NT2/D1 (cell line): ENCODE measurements around the gene PCDHGA4.

Experiments used
- DNase-seq: peaks from one replicate; pipeline ENCODE4 v3.0.0-alpha.2; 2011; ENCODE audit warnings: low read depth, low spot score
- H3K27me3 ChIP-seq: 2 replicates; pipeline ENCODE4 v1.6.0; 2011; ENCODE audit warnings: mild to moderate bottlenecking; ENCODE audit not compliant: insufficient read length, insufficient read depth
- H3K36me3 ChIP-seq: 2 replicates; pipeline ENCODE4 v1.6.1; 2011; ENCODE audit warnings: mild to moderate bottlenecking, low read length, mixed read lengths; ENCODE audit not compliant: insufficient read depth, insufficient read length
- H3K4me1 ChIP-seq: 2 replicates; pipeline ENCODE4 v1.5.1; 2011; ENCODE audit not compliant: insufficient read depth, insufficient read length
- H3K4me3 ChIP-seq: 2 replicates; pipeline ENCODE4 v1.5.1; 2011; ENCODE audit warnings: low read depth; ENCODE audit not compliant: insufficient read length
- H3K9ac ChIP-seq: 2 replicates; pipeline ENCODE4 v1.6.0; 2011; ENCODE audit warnings: low read depth; ENCODE audit not compliant: insufficient read length
- H3K9me3 ChIP-seq: 2 replicates; pipeline ENCODE4 v1.5.1; 2011; ENCODE audit warnings: mild to moderate bottlenecking, low read length; ENCODE audit not compliant: insufficient read depth
- SUZ12 ChIP-seq: IDR thresholded peaks from 2 replicates; pipeline ENCODE4 v1.6.1; 2011; ENCODE audit not compliant: insufficient read length, insufficient read depth; ENCODE audit errors: extremely low read depth
- YY1 ChIP-seq: IDR thresholded peaks from 2 replicates; pipeline ENCODE4 v1.6.1; 2011; ENCODE audit not compliant: insufficient read length, insufficient read depth
- ZNF274 ChIP-seq: IDR thresholded peaks from 2 replicates; pipeline ENCODE4 v1.6.1; 2011; ENCODE audit warnings: mild to moderate bottlenecking, low read depth, low read length

PCDHGA4 gene

DNA sequence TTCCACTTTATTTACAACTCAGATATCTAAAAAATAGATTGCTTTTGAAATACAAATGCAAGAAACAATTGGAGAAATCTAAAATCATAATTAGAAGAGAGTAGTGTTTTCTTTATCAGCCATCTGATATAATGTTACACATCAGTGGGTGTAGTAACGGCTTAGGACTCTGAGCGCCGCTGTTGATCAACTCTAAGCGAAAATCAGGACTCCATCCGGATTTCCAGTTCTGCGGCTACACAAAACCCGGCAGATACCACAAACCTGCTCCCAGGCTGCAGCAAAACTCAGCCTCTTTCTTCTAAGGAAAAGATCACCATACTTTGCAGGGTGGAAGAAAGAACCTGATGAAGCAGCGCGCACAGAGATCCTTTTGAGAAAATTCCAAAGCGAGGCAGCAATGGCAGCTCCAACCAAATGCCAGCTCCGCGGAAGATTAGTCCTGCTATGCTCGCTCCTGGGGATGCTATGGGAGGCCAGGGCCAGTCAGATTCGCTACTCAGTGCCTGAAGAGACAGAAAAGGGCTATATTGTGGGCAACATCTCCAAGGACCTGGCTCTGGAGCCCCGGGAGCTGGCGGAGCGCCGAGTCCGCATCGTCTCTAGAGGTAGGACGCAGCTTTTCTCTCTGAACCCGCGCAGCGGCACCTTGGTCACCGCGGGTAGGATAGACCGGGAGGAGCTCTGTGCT lies 47.9 kb downstream of the PCDHGA4 start, which contains the start of gene PCDHGA9:
PCDHGA9 (plus strand) TSS at position 226 of the 691 bp plus-strand sequence; CDS start at position 401, 175 bp downstream.
- Histone ChIP-seq H3K27me3 (no peaks in the 10 kb centered on the region), H3K4me1 (no peaks in the 10 kb centered on the region)

DNA sequence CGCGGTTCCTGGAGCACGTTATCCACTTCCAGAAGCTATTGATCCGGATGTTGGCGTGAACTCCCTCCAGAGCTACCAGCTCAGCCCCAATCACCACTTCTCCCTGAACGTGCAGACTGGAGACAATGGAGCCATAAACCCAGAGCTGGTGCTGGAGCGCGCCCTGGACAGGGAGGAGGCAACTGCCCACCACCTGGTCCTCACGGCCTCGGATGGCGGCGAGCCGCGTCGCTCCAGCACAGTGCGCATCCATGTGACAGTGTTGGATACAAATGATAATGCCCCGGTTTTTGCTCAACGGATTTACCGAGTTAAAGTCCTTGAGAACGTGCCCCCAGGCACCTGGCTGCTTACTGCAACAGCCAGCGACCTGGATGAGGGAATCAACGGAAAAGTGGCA lies 48.6 kb downstream of the PCDHGA4 start:
- TF ChIP-seq ZNF274 = no peak
- TF ChIP-seq YY1 = no peak
- no peaks in the 10 kb centered on the region for H3K36me3 ChIP-seq
- H3K27me3 ChIP-seq = peaks cover 3% of the 10 kb centered on the region
- no peak overlapping the region for H3K4me3 ChIP-seq
- no peaks in the 10 kb centered on the region for H3K4me1 ChIP-seq
- no peak overlapping the region for H3K9ac ChIP-seq
- DNase-seq = no peak
- H3K9me3 ChIP-seq = peaks cover 4% of the 10 kb centered on the region; the same call in 1 of the 2 replicates

More for the DNA sequence above, 47.9 kb downstream of the PCDHGA4 start, which contains the start of gene PCDHGA9:
- Histone ChIP-seq H3K4me3 (no peak within 1 kb of the TSS), H3K36me3 (no peaks in the 10 kb centered on the region), H3K9me3 (peaks cover 4% of the 10 kb centered on the region; the same call in 1 of the 2 replicates), H3K9ac (no peak within 1 kb of the TSS)
- TF ChIP-seq SUZ12 (no peak), ZNF274 (no peak)
- no peak for DNase-seq
